ENCODE measurements around the gene ROPN1B. TPM values are rescaled to one million over a fixed set of nuclear protein-coding genes. Genes with fewer than 3 reads are reported as not detected.
"Not testable (repeated sequence)": the region's sequence is repeated elsewhere in the genome, so short reads cannot be mapped to it uniquely, and the experiment has no call there.

Gene ROPN1B
- total RNA-seq, 1 donor from 2014 or later, result 0.53 TPM

DNA sequence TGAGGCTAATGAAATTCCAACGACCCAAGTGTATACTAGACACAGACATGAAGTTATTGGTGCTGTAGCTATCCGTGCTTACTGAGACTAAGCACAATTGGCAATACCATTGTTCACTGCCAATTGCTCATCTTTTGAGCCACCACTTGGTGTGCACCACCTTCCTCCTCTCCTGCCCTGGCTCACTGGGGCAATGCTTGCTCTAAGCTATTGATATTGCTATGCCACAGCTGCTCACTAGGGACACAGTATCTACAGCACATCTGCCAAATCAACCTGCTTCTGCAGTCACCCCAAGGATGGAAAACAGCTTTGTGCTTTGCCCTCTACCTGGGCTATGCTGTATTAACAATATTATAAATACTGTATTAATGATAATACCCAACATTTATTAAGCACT lies 16.0 kb downstream of the ROPN1B start:
- H3K27me3 Mint-ChIP-seq; H3K9me3 Mint-ChIP-seq; H3K36me3 Mint-ChIP-seq; H3K27ac Mint-ChIP-seq; DNase-seq (ENCODE audit: extremely low spot score, unreplicated experiment); H3K4me1 Mint-ChIP-seq (ENCODE audit: unreplicated experiment); H3K4me3 Mint-ChIP-seq: not testable (repeated sequence)

DNA sequence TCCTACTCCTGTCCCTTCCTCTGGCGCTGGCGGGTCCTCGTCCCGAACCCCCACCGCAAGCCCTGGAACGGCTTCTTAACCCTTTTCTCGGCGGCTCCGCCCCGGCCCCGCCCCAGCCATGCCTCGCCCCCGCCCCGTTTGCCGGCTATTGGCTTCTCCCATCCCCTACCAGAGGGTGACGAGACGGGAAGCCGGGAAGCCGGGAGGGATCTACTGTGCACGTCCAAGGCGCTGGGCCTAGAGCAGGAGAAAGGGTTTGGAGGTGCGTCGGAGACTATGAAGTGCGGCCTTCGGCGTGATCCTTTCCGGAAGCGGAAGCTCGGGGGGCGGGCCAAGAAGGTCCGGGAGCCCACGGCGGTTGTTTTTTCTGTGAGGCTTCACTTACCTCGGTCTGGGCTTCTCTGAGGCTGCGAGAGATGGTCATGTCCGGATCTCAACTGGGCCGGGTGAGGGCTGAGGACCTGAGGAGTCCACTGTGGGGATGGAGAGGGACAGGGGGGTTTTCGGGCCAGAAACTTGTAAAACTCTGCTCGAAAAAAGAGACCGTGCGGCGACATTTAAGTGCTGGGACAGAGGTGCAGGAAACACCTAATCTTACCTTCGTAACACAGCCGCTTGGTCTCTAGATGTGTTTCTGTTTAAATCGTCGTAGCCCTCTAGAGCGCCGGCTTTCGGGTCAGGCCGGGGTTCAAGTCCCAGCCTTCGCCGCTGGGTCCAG lies 21.4 kb downstream of the ROPN1B start:
- no peaks in the 10 kb centered on the region for H3K9me3 Mint-ChIP-seq
- no peaks in the 10 kb centered on the region for H3K4me1 Mint-ChIP-seq (ENCODE audit: unreplicated experiment)
- peak; percentile 88 for DNase-seq (ENCODE audit: extremely low spot score, unreplicated experiment)
- TF ChIP-seq, protein P1, sequence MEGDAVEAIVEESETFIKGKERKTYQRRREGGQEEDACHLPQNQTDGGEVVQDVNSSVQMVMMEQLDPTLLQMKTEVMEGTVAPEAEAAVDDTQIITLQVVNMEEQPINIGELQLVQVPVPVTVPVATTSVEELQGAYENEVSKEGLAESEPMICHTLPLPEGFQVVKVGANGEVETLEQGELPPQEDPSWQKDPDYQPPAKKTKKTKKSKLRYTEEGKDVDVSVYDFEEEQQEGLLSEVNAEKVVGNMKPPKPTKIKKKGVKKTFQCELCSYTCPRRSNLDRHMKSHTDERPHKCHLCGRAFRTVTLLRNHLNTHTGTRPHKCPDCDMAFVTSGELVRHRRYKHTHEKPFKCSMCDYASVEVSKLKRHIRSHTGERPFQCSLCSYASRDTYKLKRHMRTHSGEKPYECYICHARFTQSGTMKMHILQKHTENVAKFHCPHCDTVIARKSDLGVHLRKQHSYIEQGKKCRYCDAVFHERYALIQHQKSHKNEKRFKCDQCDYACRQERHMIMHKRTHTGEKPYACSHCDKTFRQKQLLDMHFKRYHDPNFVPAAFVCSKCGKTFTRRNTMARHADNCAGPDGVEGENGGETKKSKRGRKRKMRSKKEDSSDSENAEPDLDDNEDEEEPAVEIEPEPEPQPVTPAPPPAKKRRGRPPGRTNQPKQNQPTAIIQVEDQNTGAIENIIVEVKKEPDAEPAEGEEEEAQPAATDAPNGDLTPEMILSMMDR (conservative IDR thresholded peaks at IDR 0.05), result no peak
- H3K36me3 Mint-ChIP-seq, result no peaks in the 10 kb centered on the region
- H3K4me3 Mint-ChIP-seq, result peak overlapping the region; percentile 97
- H3K27ac Mint-ChIP-seq, result peak overlapping the region; percentile 86
- H3K27me3 Mint-ChIP-seq, result peaks cover 2% of the 10 kb centered on the region

DNA sequence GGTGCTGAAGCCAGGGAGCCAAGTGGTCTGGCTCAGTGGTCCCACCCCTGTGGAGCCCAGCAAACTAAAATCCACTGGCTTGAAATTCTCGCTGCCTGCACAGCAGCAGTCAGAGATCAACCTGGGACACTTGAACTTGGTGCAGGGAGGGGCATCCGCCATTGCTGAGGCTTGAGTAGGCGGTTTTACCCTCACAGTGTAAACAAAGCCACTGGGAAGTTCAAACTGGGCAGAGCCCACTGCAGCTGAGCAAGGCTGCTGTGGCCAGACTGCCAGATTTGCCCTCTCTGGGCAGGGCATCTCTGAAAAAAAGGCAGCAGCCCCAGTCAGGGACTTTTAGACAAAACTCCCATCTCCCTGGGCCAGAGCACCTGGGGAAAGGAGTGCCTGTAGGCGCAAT lies 27.8 kb downstream of the ROPN1B start:
- peaks cover 14% of the 10 kb centered on the region for H3K9me3 Mint-ChIP-seq
- H3K36me3 Mint-ChIP-seq; H3K27ac Mint-ChIP-seq; H3K4me3 Mint-ChIP-seq; DNase-seq (ENCODE audit: extremely low spot score, unreplicated experiment); H3K27me3 Mint-ChIP-seq; H3K4me1 Mint-ChIP-seq (ENCODE audit: unreplicated experiment): not testable (repeated sequence)

DNA sequence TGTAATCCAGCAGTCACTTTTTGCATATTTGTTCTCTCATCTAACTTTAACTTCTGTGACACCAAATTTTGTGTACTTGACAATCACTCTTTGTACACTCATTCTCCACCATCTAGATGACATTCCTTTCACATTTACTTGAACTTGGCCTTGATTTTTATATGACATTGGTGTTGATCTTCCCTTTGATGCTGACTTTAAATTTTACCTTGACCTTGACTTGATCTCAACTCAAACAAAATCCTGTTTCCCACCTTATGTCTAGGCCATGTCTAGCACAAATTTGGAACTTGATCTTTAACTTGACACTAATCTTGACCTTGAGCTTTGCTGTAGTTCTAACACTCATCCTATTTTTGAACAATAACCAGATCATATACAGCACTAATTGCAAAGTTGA lies 33.2 kb downstream of the ROPN1B start:
- Mint-ChIP-seq H3K4me3 (no peak overlapping the region), H3K27ac (no peak overlapping the region), H3K36me3 (peaks cover 9% of the 10 kb centered on the region), H3K9me3 (peaks cover 20% of the 10 kb centered on the region), H3K27me3 (peaks cover 5% of the 10 kb centered on the region), H3K4me1 (ENCODE audit: unreplicated experiment) (no peaks in the 10 kb centered on the region)
- DNase-seq (ENCODE audit: extremely low spot score, unreplicated experiment), result no peak
- TF ChIP-seq, protein P1 (conservative IDR thresholded peaks at IDR 0.05), result no peak

DNA sequence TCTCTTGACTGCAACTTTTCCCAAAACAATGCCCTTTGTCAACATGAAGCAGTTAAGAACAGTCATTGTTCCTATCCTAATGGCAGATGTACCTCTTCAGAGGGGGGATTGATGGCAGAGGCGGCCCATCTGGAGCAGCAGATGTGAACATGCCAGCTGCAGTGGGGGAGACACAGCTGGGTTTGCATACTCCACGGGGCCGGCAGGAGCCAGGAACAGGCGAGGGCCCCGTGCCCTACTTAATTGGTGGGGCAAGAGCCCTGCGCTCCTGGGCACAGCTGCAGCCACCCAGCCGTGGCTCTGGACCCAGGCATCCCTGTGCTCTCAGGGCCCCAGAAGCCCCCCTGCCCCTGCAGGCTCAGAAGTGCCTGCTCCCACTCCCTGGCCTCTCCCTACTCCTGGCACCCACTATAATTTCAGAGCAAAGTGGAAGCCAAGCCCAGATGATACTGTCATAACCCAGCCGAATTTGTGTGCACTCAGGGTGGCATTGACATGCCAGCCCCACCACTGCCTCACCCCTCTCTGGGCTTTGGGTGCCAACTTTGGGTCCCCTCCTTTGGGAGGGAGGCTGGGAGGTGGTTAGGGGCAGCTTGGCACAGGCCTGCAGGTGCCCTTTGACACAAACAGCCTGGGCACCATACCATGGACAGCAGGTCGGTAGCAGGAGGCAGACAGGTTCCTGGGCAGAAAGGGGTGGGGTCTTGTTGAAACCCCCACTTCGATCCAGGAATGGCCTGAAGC lies 34.6 kb downstream of the ROPN1B start:
- Mint-ChIP-seq H3K27ac (no peak overlapping the region), H3K4me3 (no peak overlapping the region), H3K9me3 (peaks cover 12% of the 10 kb centered on the region), H3K27me3 (no peaks in the 10 kb centered on the region), H3K36me3 (peaks cover 8% of the 10 kb centered on the region), H3K4me1 (ENCODE audit: unreplicated experiment) (no peaks in the 10 kb centered on the region)
- TF ChIP-seq, protein P1 (conservative IDR thresholded peaks at IDR 0.05), result no peak
- no peak for DNase-seq (ENCODE audit: extremely low spot score, unreplicated experiment)

DNA sequence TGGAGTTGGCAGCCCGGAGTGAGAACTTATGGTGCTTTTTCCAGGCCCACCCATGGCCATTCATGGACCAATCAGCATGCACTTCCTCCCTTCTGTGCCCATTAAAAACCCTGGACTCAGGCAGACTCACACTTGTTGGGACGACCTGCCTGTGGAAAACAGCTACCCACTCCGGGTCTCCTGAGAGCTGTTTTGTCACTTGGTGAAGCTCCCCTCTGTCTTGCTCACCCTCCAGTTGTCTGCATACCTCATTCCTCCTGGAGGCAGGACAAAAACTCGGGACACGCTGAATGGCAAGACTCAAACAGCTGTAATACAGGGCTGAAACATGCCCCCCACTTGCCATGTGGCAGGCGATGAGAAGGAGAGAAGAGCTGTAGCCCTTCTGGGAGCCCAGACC lies 35.2 kb downstream of the ROPN1B start:
- DNase-seq (ENCODE audit: extremely low spot score, unreplicated experiment), result no peak
- Mint-ChIP-seq H3K4me1 (ENCODE audit: unreplicated experiment) (no peaks in the 10 kb centered on the region), H3K9me3 (peaks cover 10% of the 10 kb centered on the region), H3K36me3 (peaks cover 8% of the 10 kb centered on the region), H3K27me3 (no peaks in the 10 kb centered on the region), H3K27ac (no peak overlapping the region), H3K4me3 (no peak overlapping the region)
- TF ChIP-seq, protein P1 (conservative IDR thresholded peaks at IDR 0.05), result no peak

Measured in type B pancreatic cell (in vitro differentiated cells).